ENCODE data around the gene C1orf50.

Gene C1orf50

DNA sequence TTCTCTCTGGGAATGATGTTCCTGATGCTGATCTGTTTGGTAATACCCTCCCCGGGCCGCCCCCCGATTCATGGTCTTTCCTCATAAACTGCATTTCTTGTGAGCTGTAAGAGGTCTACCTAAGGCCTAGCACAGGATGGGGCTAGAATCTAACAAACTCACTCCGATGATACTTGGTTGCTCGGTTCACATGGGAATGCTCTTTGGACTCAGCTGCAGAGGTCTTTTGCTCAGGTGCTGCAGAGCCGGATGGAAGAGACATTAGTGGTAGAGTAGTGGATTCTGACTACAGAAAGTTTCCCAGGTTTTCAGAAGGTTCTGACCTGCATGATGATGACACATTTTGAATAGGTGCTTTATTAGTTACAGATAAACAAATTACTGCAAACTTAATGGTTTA lies 9.5 kb downstream of the C1orf50 start:
- Histone ChIP-seq H3K27ac (ENCODE audit: low read depth, low read length, severe bottlenecking) (no peak overlapping the region), H3K9me3 (ENCODE audit: control insufficient read depth, low read length) (no peaks in the 10 kb centered on the region), H3K36me3 (ENCODE audit: control insufficient read depth, insufficient read depth, low read length) (peaks cover 80% of the 10 kb centered on the region), H3K4me1 (ENCODE audit: control insufficient read depth, insufficient read depth, low read length, poor library complexity, severe bottlenecking) (no peaks in the 10 kb centered on the region), H3K4me3 (ENCODE audit: extremely low read depth, insufficient read depth, low read length, poor library complexity, severe bottlenecking) (no peak overlapping the region)
- WGBS, 2 experiments (ENCODE audit: insufficient coverage in 2 of 2), result 97 to 98% methylated on average over 5 to 6 of the region's 6 CpGs

DNA sequence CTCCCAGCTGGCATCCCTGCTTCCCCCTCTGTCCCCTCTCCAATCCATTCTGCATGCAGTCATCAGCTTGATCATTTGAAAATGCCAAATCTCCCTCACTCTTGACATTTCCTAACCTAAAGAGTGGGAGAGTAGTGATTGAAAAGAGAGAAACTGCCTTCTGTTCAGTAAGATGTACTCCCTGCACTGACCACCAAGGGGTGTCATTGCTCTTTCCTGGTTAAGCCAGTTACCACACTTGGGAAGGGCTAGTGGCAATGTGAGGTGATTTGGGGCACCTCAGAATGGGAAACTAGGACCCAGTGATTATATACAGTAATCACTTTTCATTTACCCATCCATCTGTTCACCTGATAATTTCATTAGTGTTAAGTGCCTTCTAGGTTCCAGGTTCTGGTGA lies 10.8 kb downstream of the C1orf50 start:
- Histone ChIP-seq H3K36me3 (ENCODE audit: control insufficient read depth, insufficient read depth, low read length) (peaks cover 82% of the 10 kb centered on the region), H3K9me3 (ENCODE audit: control insufficient read depth, low read length) (no peaks in the 10 kb centered on the region), H3K4me1 (ENCODE audit: control insufficient read depth, insufficient read depth, low read length, poor library complexity, severe bottlenecking) (no peaks in the 10 kb centered on the region), H3K4me3 (ENCODE audit: extremely low read depth, insufficient read depth, low read length, poor library complexity, severe bottlenecking) (no peak overlapping the region), H3K27ac (ENCODE audit: low read depth, low read length, severe bottlenecking) (no peak overlapping the region)

DNA sequence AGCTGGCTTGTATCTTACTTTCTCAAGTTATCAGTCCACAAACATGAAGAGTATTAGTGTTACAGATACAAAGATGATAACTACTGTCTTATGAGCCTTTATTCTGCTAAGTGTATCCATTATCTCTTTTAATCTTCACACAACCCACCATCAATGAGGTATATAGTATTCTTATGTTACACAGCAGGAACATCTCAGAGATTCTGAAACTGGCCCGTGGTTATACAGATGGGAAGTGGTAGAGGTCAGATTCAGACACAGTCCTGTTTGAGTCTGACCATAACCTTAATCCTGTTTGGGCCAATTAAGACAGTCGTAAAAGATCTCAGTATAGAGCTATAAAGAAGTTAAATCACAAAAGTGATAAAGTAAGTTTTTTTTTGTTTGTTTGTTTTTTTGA lies 12.7 kb downstream of the C1orf50 start:
- H3K36me3 ChIP-seq (ENCODE audit: control insufficient read depth, insufficient read depth, low read length), result peaks cover 75% of the 10 kb centered on the region
- H3K9me3 ChIP-seq (ENCODE audit: control insufficient read depth, low read length), result no peaks in the 10 kb centered on the region
- WGBS, 2 experiments (ENCODE audit: insufficient coverage in 2 of 2), result 100% methylated on average over 2 of the region's 2 CpGs; no CpG with 5 or more reads in 1 of the 2 experiments
- H3K27ac ChIP-seq (ENCODE audit: low read depth, low read length, severe bottlenecking), result no peak overlapping the region
- no peaks in the 10 kb centered on the region for H3K4me1 ChIP-seq (ENCODE audit: control insufficient read depth, insufficient read depth, low read length, poor library complexity, severe bottlenecking)
- no peak overlapping the region for H3K4me3 ChIP-seq (ENCODE audit: extremely low read depth, insufficient read depth, low read length, poor library complexity, severe bottlenecking)

DNA sequence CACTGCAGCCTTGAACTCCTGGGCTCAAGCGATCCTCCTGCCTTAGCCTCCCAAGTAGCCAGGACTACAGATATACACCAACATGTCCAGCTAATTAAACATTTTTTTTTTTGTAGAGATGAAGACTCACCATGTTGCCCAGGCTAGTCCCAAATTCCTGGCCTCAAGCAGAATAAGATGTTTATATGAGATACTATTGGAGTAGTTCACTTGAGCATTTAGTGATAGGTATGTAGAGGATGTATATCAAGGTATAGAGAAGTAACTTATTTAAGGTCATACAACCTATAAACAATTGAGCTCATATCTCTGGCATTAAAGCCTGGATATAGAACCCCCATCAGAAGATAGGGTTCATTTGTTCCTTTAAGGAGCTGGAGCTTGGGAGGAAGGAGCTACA lies 13.1 kb downstream of the C1orf50 start:
- peaks cover 1% of the 10 kb centered on the region for H3K4me1 ChIP-seq (ENCODE audit: control insufficient read depth, insufficient read depth, low read length, poor library complexity, severe bottlenecking)
- no peak overlapping the region for H3K4me3 ChIP-seq (ENCODE audit: extremely low read depth, insufficient read depth, low read length, poor library complexity, severe bottlenecking)
- H3K36me3 ChIP-seq (ENCODE audit: control insufficient read depth, insufficient read depth, low read length), result peaks cover 70% of the 10 kb centered on the region
- 100% methylated on average over 1 of the region's 1 CpG; no CpG with 5 or more reads in 1 of the 2 experiments for WGBS, 2 experiments (ENCODE audit: insufficient coverage in 2 of 2)
- no peak overlapping the region for H3K27ac ChIP-seq (ENCODE audit: low read depth, low read length, severe bottlenecking)
- H3K9me3 ChIP-seq (ENCODE audit: control insufficient read depth, low read length), result no peaks in the 10 kb centered on the region

DNA sequence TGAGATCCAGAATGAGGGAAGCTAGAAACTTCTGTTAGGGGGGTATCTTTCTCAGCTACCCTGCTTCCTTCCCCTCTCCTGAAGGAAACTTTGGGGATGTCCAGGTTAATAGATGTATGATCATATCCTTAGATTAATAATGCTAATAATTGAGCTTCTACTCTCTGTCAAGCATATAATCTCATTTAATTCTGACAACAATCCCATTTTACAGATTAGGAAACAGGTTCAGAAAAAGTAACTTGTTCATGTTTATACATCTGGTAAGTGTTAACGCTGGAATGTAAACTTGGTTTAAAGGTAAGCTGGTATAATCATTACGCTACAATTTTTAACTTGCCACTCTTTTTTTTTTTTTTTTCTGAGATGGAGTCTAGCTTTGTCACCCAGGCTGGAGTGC lies 16.0 kb downstream of the C1orf50 start:
- H3K36me3 ChIP-seq (ENCODE audit: control insufficient read depth, insufficient read depth, low read length), result peaks cover 45% of the 10 kb centered on the region
- 80% methylated on average over 1 of the region's 2 CpGs; no CpG with 5 or more reads in 1 of the 2 experiments for WGBS, 2 experiments (ENCODE audit: insufficient coverage in 2 of 2)
- H3K4me1 ChIP-seq (ENCODE audit: control insufficient read depth, insufficient read depth, low read length, poor library complexity, severe bottlenecking), result peaks cover 3% of the 10 kb centered on the region
- H3K4me3 ChIP-seq (ENCODE audit: extremely low read depth, insufficient read depth, low read length, poor library complexity, severe bottlenecking), result no peak overlapping the region
- H3K27ac ChIP-seq (ENCODE audit: low read depth, low read length, severe bottlenecking), result no peak overlapping the region
- no peaks in the 10 kb centered on the region for H3K9me3 ChIP-seq (ENCODE audit: control insufficient read depth, low read length)

- Histone ChIP-seq H3K36me3 (ENCODE audit: control insufficient read depth, insufficient read depth, low read length) (peaks cover 36% of the 10 kb centered on the region), H3K27ac (ENCODE audit: low read depth, low read length, severe bottlenecking) (no peak overlapping the region), H3K4me3 (ENCODE audit: extremely low read depth, insufficient read depth, low read length, poor library complexity, severe bottlenecking) (no peak overlapping the region), H3K4me1 (ENCODE audit: control insufficient read depth, insufficient read depth, low read length, poor library complexity, severe bottlenecking) (peaks cover 3% of the 10 kb centered on the region), H3K9me3 (ENCODE audit: control insufficient read depth, low read length) (no peaks in the 10 kb centered on the region)
- 95 to 100% methylated on average over 7 to 15 of the region's 18 CpGs for WGBS, 2 experiments (ENCODE audit: insufficient coverage in 2 of 2)
These were observed 17.5 kb downstream of the C1orf50 start for GRCh38 chr1:42784547-42784945.

GRCh38 chr1:42784946-42785693 lies 18.1 kb downstream of the C1orf50 start, which contains the start of gene TMEM269:
TMEM269 (plus strand) TSS chr1:42784991; CDS start chr1:42789894, 4,903 bp downstream.
- Histone ChIP-seq H3K4me1 (ENCODE audit: control insufficient read depth, insufficient read depth, low read length, poor library complexity, severe bottlenecking) (peaks cover 3% of the 10 kb centered on the region), H3K36me3 (ENCODE audit: control insufficient read depth, insufficient read depth, low read length) (peaks cover 30% of the 10 kb centered on the region), H3K9me3 (ENCODE audit: control insufficient read depth, low read length) (no peaks in the 10 kb centered on the region), H3K27ac (ENCODE audit: low read depth, low read length, severe bottlenecking) (no peak within 1 kb of the TSS), H3K4me3 (ENCODE audit: extremely low read depth, insufficient read depth, low read length, poor library complexity, severe bottlenecking) (no peak within 1 kb of the TSS)
- 89% methylated on average over 49 to 52 of the region's 54 CpGs for WGBS, 2 experiments (ENCODE audit: insufficient coverage in 2 of 2)

- no peak overlapping the region for H3K4me3 ChIP-seq (ENCODE audit: extremely low read depth, insufficient read depth, low read length, poor library complexity, severe bottlenecking)
- H3K27ac ChIP-seq (ENCODE audit: low read depth, low read length, severe bottlenecking), result no peak overlapping the region
- WGBS, 2 experiments (ENCODE audit: insufficient coverage in 2 of 2), result 90 to 97% methylated on average over 3 to 5 of the region's 5 CpGs
- peaks cover 3% of the 10 kb centered on the region for H3K4me1 ChIP-seq (ENCODE audit: control insufficient read depth, insufficient read depth, low read length, poor library complexity, severe bottlenecking)
- H3K36me3 ChIP-seq (ENCODE audit: control insufficient read depth, insufficient read depth, low read length), result peaks cover 21% of the 10 kb centered on the region
- no peaks in the 10 kb centered on the region for H3K9me3 ChIP-seq (ENCODE audit: control insufficient read depth, low read length)
These were observed 19.0 kb downstream of the C1orf50 start for GRCh38 chr1:42786097-42786496.

GRCh38 chr1:42788021-42788420 lies 21.0 kb downstream of the C1orf50 start:
- WGBS, 2 experiments (ENCODE audit: insufficient coverage in 2 of 2), result 100% methylated on average over 1 of the region's 1 CpG
- peaks cover 8% of the 10 kb centered on the region for H3K36me3 ChIP-seq (ENCODE audit: control insufficient read depth, insufficient read depth, low read length)
- no peak overlapping the region for H3K4me3 ChIP-seq (ENCODE audit: extremely low read depth, insufficient read depth, low read length, poor library complexity, severe bottlenecking)
- peaks cover 3% of the 10 kb centered on the region for H3K4me1 ChIP-seq (ENCODE audit: control insufficient read depth, insufficient read depth, low read length, poor library complexity, severe bottlenecking)
- no peaks in the 10 kb centered on the region for H3K9me3 ChIP-seq (ENCODE audit: control insufficient read depth, low read length)
- H3K27ac ChIP-seq (ENCODE audit: low read depth, low read length, severe bottlenecking), result no peak overlapping the region

GRCh38 chr1:42793824-42794223 lies 26.8 kb downstream of the C1orf50 start:
- Histone ChIP-seq H3K4me1 (ENCODE audit: control insufficient read depth, insufficient read depth, low read length, poor library complexity, severe bottlenecking) (no peaks in the 10 kb centered on the region), H3K27ac (ENCODE audit: low read depth, low read length, severe bottlenecking) (no peak overlapping the region), H3K9me3 (ENCODE audit: control insufficient read depth, low read length) (no peaks in the 10 kb centered on the region), H3K36me3 (ENCODE audit: control insufficient read depth, insufficient read depth, low read length) (no peaks in the 10 kb centered on the region), H3K4me3 (ENCODE audit: extremely low read depth, insufficient read depth, low read length, poor library complexity, severe bottlenecking) (no peak overlapping the region)
- WGBS, 2 experiments (ENCODE audit: insufficient coverage in 2 of 2), result 85 to 100% methylated on average over 2 of the region's 2 CpGs

GRCh38 chr1:42797414-42797813 lies 30.4 kb downstream of the C1orf50 start:
- Histone ChIP-seq H3K27ac (ENCODE audit: low read depth, low read length, severe bottlenecking) (no peak overlapping the region), H3K9me3 (ENCODE audit: control insufficient read depth, low read length) (no peaks in the 10 kb centered on the region), H3K36me3 (ENCODE audit: control insufficient read depth, insufficient read depth, low read length) (no peaks in the 10 kb centered on the region), H3K4me1 (ENCODE audit: control insufficient read depth, insufficient read depth, low read length, poor library complexity, severe bottlenecking) (no peaks in the 10 kb centered on the region), H3K4me3 (ENCODE audit: extremely low read depth, insufficient read depth, low read length, poor library complexity, severe bottlenecking) (no peak overlapping the region)
- 83% methylated on average over 1 of the region's 3 CpGs; no CpG with 5 or more reads in 1 of the 2 experiments for WGBS, 2 experiments (ENCODE audit: insufficient coverage in 2 of 2)
